NK-92 treated with Interleukin-12 subunit alpha and Interleukin-12 subunit beta, amount 100 ng/mL, for 24 hours (cell line): ENCODE data around the gene GNB1.
"Not testable (repeated sequence)": the region's sequence is repeated elsewhere in the genome, so short reads cannot be mapped to it uniquely, and the experiment has no call there.

Experiments
- DNase-seq: peaks from one replicate; lab custom pipeline; 2025; lab: John Stamatoyannopoulos, UW

Gene GNB1

GRCh38 chr1:1741013-1741412 is 149.9 kb downstream of the GNB1 start:
- not testable (repeated sequence) for DNase-seq

DNA sequence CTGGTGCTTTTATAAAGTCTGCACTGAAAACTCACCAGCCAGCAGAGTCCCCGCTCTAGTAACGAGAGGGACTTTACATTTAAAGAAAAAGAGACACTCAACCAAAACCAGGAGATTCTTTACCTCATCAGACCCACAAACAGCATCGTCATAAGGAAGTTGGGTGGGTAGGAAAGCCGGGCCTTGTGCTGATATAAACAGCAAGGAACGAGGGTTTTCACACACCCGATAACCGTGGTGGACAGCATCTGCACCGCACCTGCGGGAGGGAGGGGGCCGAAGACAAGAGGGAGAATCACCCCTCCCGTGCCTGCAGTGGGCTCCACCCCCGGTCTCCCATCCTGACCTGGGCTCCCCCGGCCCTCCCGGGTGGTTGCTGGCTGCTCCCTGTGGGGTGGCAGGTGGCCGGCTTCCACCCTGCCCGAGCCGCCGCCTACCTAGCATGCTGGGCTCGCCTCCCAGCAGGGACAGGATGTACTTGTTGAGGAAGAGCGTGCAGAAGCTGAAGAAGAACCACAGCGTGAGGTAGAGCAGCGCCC is 152.0 kb downstream of the GNB1 start:
- not testable (repeated sequence) for DNase-seq

DNA sequence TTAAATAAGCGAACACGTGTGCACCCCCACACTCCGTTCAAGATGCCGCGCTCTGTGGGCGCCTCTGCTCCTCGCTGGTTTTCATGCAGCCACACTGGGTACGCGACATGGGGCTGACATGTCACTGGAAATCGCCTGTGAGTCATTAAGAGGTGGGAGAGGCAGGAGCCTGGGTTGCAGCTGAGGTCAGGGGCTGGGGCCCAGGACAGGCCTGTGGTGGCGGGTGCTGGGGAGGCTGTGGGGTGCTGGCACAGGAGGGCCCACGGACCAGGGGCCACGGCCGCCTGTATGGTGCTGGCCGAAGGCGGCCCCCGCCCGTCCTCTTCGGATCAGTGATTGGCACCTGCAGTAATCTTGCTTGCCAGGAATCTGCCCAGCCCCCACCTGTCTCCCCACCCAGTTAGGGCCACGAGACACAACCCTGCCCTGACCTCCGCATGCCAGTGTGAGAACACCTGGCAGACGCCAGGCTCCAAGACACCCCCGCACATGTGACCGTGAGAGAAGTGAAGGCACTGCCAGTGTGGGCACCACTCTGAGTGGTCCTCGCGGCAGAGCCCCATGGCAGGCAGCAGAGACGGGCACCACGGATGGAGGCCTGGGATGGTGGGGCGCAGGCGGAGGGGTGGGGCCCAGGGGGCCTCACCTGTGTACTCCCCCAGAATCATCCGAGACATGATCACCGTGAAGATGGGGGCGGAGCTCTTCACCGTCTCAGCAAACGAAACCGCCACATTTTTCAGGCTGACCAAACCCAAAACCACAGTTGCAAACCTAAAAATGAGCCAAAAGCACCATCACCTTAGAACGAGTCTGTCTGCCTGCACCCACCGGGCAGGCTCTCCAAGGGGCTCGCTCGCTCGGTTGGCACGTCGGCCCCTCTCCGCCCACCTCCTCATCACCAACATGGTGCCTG is 153.0 kb downstream of the GNB1 start:
- DNase-seq: not testable (repeated sequence)
